ENCODE measurements around the gene UNCX.
A peak's percentile ranks its signal among the peaks of the same experiment; 100 is the strongest.
"Not testable (repeated sequence)": the region's sequence is repeated elsewhere in the genome, so short reads cannot be mapped to it uniquely, and the experiment has no call there.

Gene UNCX

DNA sequence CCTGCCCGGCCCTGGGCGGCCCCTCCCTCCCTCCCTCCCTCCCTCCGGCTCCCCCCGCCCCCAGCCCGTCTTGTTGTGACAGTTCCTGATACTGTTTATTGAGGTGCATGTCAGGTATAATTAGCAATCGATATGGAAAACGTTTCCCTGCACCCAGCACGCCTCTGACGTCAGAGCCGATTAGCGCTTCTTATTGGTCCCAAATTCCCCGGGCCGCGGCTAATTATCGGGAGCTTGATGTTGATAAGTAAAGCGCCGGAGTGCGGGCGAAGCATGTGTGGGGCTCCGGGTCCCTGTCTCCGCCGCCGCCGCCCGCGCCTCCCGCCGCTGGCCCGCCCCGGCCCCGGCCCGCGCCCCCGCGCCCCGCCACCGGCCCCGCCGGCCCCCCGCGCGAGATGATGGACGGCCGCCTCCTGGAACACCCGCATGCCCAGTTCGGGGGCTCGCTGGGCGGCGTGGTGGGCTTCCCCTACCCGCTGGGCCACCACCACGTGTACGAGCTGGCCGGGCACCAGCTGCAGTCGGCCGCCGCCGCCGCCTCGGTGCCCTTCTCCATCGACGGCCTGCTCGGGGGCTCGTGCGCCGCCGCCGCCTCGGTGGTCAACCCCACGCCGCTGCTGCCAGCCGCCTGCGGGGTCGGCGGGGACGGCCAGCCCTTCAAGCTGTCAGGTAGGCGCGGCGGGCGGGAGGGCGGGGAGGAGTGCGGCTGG lies at the start of gene UNCX:
TSS of gene UNCX (plus strand) at position 250 of the 710 bp plus-strand sequence. CDS start at position 396, 146 bp downstream.
- H3K27ac ChIP-seq = no peak within 1 kb of the TSS
- no peak for TF ChIP-seq CTCF (conservative IDR thresholded peaks at IDR 0.05)

DNA sequence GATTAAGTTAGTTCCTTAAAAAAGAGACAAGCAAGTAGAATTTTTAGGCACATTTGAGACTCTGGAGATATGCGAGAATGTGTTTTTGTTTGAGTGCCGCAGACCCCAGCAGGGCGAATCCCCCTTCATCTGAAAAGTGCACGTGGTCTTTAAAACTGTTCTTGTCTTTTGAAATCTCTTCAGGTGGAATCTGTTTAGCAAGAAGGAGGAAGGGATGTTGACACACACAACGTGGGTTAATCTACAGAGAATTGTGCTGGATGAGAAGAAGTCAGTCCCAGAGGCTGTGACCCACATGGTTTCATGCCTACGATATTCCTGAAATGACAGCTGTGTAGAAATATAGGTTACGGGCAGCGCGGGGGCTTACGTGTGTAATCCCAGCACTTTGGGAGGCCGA lies 45.5 kb upstream of the UNCX start:
- no peak overlapping the region for H3K27ac ChIP-seq
- no peak for TF ChIP-seq CTCF (conservative IDR thresholded peaks at IDR 0.05)

DNA sequence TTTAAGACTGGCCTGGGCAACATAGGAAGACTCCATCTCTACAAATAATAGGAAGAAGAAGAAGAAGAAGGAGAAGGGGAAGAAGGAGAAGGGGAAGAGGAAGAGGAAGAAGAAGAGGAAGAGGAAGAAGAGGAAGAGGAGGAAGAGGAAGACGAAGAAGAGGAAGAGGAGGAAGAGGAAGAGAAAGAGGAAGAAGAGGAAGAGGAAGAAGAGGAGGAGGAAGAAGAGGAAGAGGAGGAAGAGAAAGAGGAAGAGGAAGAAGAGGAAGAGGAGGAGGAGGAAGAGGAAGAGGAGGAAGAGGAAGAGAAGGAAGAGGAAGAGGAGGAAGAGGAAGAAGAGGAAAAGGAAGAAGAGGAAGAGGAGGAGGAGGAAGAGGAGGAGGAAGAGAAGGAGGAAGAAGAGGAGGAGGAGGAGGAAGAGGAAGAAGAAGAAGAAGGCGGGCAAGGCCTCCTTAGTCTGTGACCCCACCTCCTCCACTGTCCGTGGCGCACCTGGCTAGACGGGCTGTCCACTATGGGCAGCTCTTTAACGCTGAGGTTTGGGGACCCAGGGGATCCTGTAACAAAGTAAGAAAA lies 43.9 kb upstream of the UNCX start:
- H3K27ac ChIP-seq = no peak overlapping the region
- no peak for TF ChIP-seq CTCF (conservative IDR thresholded peaks at IDR 0.05)

DNA sequence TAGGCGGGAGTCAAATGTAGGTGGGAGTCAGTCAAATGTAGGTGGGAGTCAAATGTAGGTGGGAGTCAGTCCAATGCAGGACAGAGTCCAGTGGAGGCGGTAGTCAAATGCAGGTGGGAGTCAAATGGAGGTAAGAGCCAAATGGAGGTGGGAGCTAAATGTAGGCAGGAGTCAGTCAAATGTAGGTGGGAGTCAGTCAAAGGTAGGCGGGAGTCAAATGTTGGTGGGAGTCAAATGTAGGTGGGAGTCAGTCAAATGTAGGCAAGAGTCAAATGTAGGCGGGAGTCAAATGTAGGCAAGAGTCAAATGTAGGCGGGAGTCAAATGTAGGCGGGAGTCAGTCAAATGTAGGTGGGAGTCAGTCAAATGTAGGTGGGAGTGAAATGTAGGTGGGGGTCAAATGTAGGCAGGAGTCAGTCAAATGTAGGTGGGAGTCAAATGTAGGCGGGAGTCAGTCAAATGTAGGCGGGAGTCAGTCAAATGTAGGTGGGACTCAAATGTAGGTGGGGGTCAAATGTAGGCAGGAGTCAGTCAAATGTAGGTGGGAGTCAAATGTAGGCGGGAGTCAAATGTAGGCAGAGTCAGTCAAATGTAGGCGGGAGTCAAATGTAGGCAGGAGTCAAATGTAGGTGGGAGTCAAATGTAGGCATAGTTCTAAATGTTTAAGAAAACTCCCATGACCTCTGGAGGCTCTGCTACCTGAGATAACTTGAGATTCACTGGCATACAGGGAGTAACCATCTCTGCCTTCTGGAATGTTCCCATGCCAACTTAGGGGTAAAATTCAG lies 42.5 kb upstream of the UNCX start:
- TF ChIP-seq CTCF (conservative IDR thresholded peaks at IDR 0.05) = no peak
- no peak overlapping the region for H3K27ac ChIP-seq

DNA sequence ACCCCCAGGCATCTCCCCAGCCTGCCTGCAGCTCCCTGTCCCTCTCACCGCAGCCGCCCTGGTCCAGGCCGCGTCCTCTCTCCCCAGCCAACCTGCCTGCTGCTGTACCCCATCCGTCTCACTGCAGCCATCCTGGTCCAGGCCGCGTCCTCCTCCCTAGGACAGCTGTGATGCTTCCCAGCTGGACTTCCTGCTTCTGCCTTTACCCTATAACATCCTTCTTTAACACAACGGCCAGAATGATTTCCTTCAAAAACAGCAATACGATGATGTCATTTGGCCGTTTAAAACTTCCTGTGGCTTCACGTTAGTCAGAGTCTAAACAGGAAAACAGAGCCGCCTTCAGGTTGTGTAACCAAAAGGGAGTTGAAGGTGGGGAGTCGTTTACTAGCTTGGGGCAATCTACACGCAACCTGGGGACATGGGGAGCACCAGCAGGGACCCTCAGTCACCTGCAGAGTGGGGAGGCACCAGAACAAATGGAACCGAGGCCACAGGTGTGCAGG lies 40.4 kb upstream of the UNCX start:
- no peak for TF ChIP-seq CTCF (conservative IDR thresholded peaks at IDR 0.05)
- H3K27ac ChIP-seq = no peak overlapping the region

DNA sequence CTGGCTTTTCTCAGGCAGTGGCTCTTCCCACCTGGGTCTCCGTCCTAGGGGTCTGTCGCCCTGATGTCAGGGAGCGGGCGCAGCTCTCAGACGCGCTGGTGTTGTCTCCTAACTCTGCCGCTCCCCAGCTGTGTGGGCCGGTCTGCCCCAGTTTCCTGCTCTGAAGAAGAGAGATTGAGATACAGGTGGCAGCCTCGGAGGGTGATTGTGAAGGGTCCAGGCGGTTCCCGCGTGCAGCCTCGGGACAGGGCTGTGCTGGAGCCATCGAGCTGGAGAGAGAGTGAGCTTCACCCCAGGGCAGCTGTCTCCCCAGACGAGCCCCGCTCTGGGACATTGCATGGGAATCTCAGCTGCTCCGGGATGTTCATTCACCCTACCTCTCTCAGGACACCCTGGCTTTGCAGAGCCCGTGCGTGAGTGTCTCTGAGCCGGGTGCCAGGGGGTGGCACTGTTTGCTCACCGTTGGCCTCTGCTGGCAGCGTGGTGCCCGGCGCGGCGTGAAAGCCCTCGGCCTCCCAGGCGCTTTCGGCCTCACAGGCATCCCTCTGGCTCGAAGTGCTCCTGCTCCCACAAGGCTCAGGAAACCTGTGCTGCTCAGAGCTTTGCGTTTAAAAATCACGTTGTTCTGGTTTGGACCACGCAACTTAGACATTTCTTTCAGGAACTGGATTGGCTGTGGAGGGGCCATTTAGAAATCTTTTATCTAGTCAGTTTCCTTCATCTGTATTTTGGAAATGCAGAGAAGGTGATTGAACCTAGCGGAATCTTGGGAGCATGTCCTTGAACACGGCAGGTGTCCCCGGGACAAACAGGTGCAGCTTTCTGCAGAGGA lies 38.9 kb upstream of the UNCX start:
- TF ChIP-seq CTCF (conservative IDR thresholded peaks at IDR 0.05) = peak; percentile 86
- no peak overlapping the region for H3K27ac ChIP-seq

- not testable (repeated sequence) for H3K27ac ChIP-seq
Observed at GRCh38 chr7:1196441-1196840, 36.2 kb upstream of the UNCX start.

Data from VCaP (cell line).